Superior temporal gyrus (tissue), 1 donor: ENCODE data around the gene PSEN1.

Experiments used
- DNase-seq: peaks from one replicate; pipeline ENCODE4 v3.0.0-alpha.2; 2016; ENCODE audit errors: extremely low spot score

The PSEN1 gene

DNA sequence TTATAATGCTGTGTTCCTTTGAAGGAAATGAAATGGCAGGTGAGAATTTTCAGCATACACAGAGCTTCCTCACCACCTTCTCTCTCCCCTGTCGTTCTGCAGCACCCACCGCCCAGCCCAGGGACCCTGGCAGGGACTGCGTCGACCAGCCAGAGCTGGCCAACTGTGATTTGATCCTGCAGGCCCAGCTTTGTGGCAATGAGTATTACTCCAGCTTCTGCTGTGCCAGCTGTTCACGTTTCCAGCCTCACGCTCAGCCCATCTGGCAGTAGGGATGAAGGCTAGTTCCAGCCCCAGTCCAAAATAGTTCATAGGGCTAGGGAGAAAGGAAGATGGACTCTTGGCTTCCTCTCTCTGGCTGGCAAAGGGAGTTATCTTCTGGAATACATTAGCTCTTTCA is 136.1 kb downstream of the PSEN1 start:
- DNase-seq = no peak
